ENCODE data around the gene LYPD6. TPM values are rescaled to one million over a fixed set of nuclear protein-coding genes. Genes with fewer than 3 reads are reported as not detected.

Gene LYPD6
- total RNA-seq, 4 donors from 2014 or later = 0.31 to 4.0 (median 3.0) TPM

DNA sequence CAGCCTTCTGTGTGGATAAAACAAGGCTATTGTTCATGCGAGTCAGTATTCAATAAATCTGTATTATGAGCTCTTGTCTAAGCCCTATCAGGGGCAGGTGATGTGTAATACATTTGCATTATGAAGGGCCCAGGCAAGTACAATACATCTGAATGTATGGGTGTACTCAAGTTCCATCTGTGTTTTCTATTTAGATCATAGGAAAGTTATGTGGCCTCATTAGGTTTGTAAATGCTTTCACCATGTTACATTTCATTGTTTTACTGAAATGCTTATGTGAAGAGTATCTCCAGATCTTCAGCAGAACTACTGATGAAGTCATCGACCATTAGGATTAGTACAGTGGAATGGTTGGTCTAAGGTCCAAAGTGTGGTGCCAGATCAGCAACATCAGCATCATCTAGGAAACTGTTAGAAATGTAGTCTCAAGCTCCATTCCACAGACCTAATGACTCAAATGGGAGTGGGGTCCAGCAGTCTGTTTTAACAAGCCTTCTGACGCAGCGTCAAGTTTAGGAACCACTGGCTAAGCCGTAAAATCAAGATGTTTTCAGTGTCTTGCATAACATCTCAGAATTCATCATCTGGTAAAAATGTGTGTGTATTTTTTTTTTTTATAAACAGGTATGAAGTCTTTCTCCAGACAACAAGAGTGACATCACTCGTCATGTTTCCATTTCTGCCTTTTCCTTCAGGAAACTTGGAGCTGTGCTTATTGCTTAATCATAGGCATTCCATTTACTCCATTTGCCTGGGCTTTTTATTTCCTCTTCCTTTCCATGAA, 80.5 kb downstream of the LYPD6 start:
- WGBS, 2 donors (ENCODE audit: low coverage in 1 of 2) = 93% methylated on average over 3 to 6 of the region's 6 CpGs
- TF ChIP-seq POLR2AphosphoS5 (IDR thresholded peaks at IDR 0.05) = no peak
- no peak for TF ChIP-seq POLR2A (IDR thresholded peaks at IDR 0.05)
- TF ChIP-seq CTCF (IDR thresholded peaks at IDR 0.05) = no peak
- TF ChIP-seq EP300 (IDR thresholded peaks at IDR 0.05) = no peak
- ATAC-seq = no peak
- Histone ChIP-seq H3K36me3 (no peaks in the 10 kb centered on the region), H3K27me3 (no peaks in the 10 kb centered on the region), H3K4me3 (no peak overlapping the region), H3K4me1 (no peaks in the 10 kb centered on the region), H3K9me3 (no peaks in the 10 kb centered on the region), H3K27ac (no peak overlapping the region)

GRCh38 chr2:149413487-149413886, 83.1 kb downstream of the LYPD6 start:
- Histone ChIP-seq H3K4me3 (no peak overlapping the region), H3K4me1 (no peaks in the 10 kb centered on the region), H3K9me3 (no peaks in the 10 kb centered on the region), H3K27ac (no peak overlapping the region), H3K36me3 (no peaks in the 10 kb centered on the region), H3K27me3 (no peaks in the 10 kb centered on the region)
- WGBS, 2 donors (ENCODE audit: low coverage in 1 of 2) = 80 to 98% methylated on average over 2 of the region's 2 CpGs
- no peak for TF ChIP-seq EP300 (IDR thresholded peaks at IDR 0.05)
- no peak for ATAC-seq

DNA sequence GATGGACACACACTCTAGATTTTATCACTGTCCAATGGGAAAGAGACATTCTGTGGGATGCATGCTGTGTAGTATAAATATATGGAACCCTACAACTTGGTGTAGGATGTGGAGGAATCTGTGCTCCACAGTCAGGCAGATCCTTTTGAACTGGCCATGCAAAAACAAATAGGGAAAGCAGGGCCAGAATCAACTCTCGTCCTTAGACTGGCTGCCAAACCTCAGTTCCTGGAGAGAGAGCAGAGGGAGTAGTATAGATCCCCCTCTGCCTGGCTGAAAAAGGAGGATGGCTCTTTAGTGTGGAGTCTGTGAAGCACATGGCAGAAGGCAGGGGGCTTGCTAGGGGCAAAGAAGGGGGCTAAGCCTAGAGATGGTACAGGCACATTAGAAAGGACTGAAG, 84.7 kb downstream of the LYPD6 start:
- Histone ChIP-seq H3K27ac (no peak overlapping the region), H3K36me3 (no peaks in the 10 kb centered on the region), H3K9me3 (no peaks in the 10 kb centered on the region), H3K4me1 (no peaks in the 10 kb centered on the region), H3K27me3 (no peaks in the 10 kb centered on the region), H3K4me3 (no peak overlapping the region)
- TF ChIP-seq POLR2AphosphoS5 (IDR thresholded peaks at IDR 0.05) (no peak), CTCF (IDR thresholded peaks at IDR 0.05) (no peak), POLR2A (IDR thresholded peaks at IDR 0.05) (no peak), EP300 (IDR thresholded peaks at IDR 0.05) (no peak)
- no peak for ATAC-seq
- 11 to 50% methylated on average over 1 of the region's 1 CpG for WGBS, 2 donors (ENCODE audit: low coverage in 1 of 2)

- TF ChIP-seq EP300 (IDR thresholded peaks at IDR 0.05) = no peak
- no peak for TF ChIP-seq CTCF (IDR thresholded peaks at IDR 0.05)
- no peak for TF ChIP-seq POLR2AphosphoS5 (IDR thresholded peaks at IDR 0.05)
- TF ChIP-seq POLR2A (IDR thresholded peaks at IDR 0.05) = no peak
- no peak for ATAC-seq
- Histone ChIP-seq H3K4me3 (no peak overlapping the region), H3K27me3 (no peaks in the 10 kb centered on the region), H3K36me3 (no peaks in the 10 kb centered on the region), H3K4me1 (no peaks in the 10 kb centered on the region), H3K9me3 (no peaks in the 10 kb centered on the region), H3K27ac (no peak overlapping the region)
- 76 to 77% methylated on average over 5 of the region's 5 CpGs for WGBS, 2 donors (ENCODE audit: low coverage in 1 of 2)
Measured at GRCh38 chr2:149418065-149418464, 87.7 kb downstream of the LYPD6 start.

DNA sequence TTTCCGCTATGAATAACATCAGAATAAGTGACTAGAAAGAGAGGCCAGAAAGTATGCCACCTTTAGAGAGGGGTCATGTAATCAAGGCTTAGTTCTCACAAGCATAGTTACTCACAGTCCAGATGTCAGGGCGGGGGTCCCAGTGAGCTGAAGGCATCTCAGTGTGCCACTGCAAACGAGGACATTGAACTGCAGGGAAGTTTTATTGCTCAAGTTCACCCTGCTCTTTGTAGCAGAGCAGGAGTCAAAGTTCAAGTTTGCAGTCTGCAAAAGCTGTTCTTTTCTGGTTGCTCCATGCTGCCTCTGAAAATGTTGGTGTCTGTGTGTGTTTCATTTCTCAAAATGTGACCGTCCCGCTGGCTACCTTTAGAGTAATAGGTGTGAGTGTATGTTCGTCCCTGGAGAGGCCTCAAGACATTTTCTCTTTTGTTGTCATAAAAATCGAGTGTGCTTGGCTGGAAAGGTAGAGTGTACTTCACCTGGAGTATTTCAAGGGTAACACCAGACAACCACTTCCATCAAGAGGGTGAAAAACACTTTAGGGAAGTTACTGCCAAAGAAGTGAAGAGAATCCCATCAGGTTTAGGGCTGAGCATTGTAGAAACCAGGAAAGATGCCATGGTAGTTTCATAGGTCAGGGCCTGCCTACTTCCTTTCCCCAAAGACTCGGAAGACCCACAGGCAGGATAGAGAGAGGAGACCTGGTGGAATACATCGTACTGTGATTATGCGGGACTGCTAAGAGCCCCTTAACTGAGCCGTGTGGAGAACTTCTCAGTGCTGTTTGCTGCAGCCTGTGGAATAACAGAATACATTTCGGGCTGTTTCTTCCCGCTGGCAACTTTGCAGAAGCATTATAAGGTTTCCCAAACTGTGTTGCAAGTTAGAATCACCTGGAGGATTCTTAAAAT, 89.9 kb downstream of the LYPD6 start:
- WGBS, 2 donors (ENCODE audit: low coverage in 1 of 2) = 82 to 87% methylated on average over 10 to 13 of the region's 13 CpGs

More for the DNA sequence above, 89.9 kb downstream of the LYPD6 start:
- ATAC-seq = no peak
- Histone ChIP-seq H3K27ac (no peak overlapping the region), H3K36me3 (no peaks in the 10 kb centered on the region), H3K4me1 (no peaks in the 10 kb centered on the region), H3K27me3 (no peaks in the 10 kb centered on the region), H3K4me3 (no peak overlapping the region), H3K9me3 (no peaks in the 10 kb centered on the region)
- TF ChIP-seq POLR2AphosphoS5 (IDR thresholded peaks at IDR 0.05) = no peak
- no peak for TF ChIP-seq CTCF (IDR thresholded peaks at IDR 0.05)
- no peak for TF ChIP-seq POLR2A (IDR thresholded peaks at IDR 0.05)
- TF ChIP-seq EP300 (IDR thresholded peaks at IDR 0.05) = no peak

All from gastroesophageal sphincter (tissue), 4 donors.